ENCODE data around the gene NRXN3. TPM values are rescaled to one million over a fixed set of nuclear protein-coding genes. Genes with fewer than 3 reads are reported as not detected.
"Not testable (repeated sequence)": the region's sequence is repeated elsewhere in the genome, so short reads cannot be mapped to it uniquely, and the experiment has no call there.

The NRXN3 gene
- total RNA-seq, 1 experiment from 2014 or later: not detected

DNA sequence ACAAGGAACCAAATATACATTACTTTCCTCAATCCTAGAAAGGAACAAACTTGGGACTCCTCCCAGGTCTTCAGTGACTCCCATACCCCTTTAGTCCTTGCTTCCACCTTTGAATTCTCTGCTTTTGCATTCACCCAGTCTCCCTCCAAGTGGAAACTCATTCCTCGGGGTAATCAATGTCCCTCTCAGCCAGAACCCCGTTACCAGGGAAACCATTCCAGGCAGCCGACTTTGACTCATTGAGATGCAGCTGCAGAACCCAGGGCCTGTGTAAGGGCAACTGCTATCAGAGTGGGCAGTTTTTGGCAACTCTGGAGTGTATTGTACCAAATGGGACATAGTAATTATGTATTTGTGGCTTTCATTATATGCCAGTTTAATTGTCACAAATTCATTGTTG lies 186.2 kb downstream of the NRXN3 start:
- DNase-seq (ENCODE audit: low spot score): peak; percentile 5
- in situ Hi-C loops (cut with HindIII; ENCODE audit: low sequenced_read_pairs): no loop called here

- in situ Hi-C loops (cut with HindIII; ENCODE audit: low sequenced_read_pairs): no loop called here
- DNase-seq (ENCODE audit: low spot score): peak; percentile 20
Measured at GRCh38 chr14:78358591-78358990, 188.4 kb downstream of the NRXN3 start.

DNA sequence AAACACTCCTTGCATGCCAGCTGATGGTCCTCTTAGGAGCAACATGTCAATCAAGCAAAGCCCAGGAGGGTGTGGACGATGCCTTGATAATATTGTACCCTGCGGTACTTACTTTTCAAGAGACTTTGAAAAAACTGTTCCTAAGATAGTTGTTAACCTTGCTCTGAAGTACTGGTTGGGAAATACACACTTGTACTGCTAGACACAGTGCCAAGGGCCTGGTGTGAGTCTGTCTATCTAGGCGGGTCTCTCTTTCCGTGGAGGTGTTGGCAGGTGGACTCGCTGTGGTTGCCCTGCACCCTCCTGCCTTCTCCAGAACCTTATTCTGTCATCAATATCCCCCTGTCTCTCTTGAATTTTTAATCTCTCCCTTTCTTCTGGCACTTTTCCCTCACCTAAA lies 189.4 kb downstream of the NRXN3 start:
- in situ Hi-C loops (cut with HindIII; ENCODE audit: low sequenced_read_pairs): no loop called here
- DNase-seq (ENCODE audit: low spot score): no peak

DNA sequence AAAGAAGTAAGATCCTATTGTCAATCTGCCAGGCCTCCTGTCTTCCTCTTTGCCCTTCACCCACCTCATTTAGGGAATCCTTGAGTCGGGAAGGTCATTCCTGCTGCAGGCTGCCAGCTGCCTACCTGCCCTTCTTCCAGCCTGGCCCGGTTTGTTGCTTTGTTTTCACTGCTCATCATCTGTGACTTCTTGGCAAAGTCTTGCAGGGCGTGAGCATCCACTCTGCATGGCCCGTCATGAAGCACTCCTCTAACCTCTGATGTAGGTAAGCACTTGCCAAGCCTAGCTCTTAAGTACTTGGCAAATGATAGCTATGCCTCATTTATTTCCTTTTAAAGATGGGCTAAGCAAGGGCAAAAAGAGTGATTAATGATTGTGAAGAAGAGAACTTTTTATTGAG lies 192.8 kb downstream of the NRXN3 start:
- no peak for DNase-seq (ENCODE audit: low spot score)
- in situ Hi-C loops (cut with HindIII; ENCODE audit: low sequenced_read_pairs): no loop called here

GRCh38 chr14:78367355-78367754 lies 197.2 kb downstream of the NRXN3 start:
- in situ Hi-C loops (cut with HindIII; ENCODE audit: low sequenced_read_pairs): no loop called here
- no peak for DNase-seq (ENCODE audit: low spot score)

- in situ Hi-C loops (cut with HindIII; ENCODE audit: low sequenced_read_pairs): no loop called here
- DNase-seq (ENCODE audit: low spot score): no peak
Measured at GRCh38 chr14:78383060-78383459, 212.9 kb downstream of the NRXN3 start.

DNA sequence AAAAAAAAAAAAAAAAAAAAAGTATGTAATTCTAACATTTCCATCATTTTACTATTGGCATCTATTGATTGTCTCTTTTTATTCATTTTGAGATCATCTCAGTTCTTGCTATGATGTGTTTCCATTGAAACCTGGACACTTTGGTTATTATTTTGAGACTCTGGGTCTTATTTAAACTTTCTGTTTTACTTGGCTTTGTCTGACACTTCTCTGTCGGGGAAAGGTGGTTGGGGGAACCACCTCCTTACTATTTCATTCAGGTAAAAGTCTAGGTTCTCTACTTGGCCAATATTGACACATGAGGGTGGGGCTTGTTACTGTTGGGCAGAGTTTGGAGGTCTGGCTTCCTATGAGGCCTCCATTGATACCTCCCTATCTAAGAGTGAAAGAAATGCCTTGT lies 228.0 kb downstream of the NRXN3 start:
- in situ Hi-C loops (cut with HindIII; ENCODE audit: low sequenced_read_pairs): no loop called here
- DNase-seq (ENCODE audit: low spot score): no peak

DNA sequence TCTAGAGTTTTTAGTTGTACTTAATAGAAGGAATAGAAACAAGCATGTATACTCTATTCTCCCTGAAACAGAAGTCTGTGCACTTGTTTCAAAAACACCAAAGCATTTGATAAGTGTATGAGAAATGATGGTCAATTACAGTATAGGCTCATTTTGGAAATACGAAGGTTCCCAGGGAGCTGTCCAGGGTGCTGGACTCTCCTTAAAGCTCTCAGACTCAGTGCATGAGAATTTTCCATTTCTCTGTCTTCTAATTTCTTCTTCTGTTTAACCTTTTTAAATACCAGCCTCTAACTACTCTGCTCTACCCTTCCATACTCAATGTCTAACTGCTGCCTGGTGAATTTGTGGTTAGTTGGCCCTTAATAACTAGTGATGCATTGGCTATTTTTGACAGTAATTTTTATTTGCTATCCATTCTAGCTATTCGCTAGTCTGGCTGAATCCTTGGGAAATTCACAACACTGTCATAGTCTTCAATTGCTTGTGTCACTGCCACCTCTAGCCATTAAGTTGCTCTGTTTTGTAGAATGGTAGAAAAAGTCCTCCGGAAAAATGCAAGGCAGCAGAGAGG lies 229.2 kb downstream of the NRXN3 start:
- in situ Hi-C loops (cut with HindIII; ENCODE audit: low sequenced_read_pairs): no loop called here
- no peak for DNase-seq (ENCODE audit: low spot score)

- DNase-seq (ENCODE audit: low spot score): no peak
- in situ Hi-C loops (cut with HindIII; ENCODE audit: low sequenced_read_pairs): no loop called here
Measured at GRCh38 chr14:78401866-78402265, 231.7 kb downstream of the NRXN3 start.

- in situ Hi-C loops (cut with HindIII; ENCODE audit: low sequenced_read_pairs): no loop called here
- DNase-seq (ENCODE audit: low spot score): no peak
Measured at GRCh38 chr14:78403278-78403815, 233.2 kb downstream of the NRXN3 start.

DNA sequence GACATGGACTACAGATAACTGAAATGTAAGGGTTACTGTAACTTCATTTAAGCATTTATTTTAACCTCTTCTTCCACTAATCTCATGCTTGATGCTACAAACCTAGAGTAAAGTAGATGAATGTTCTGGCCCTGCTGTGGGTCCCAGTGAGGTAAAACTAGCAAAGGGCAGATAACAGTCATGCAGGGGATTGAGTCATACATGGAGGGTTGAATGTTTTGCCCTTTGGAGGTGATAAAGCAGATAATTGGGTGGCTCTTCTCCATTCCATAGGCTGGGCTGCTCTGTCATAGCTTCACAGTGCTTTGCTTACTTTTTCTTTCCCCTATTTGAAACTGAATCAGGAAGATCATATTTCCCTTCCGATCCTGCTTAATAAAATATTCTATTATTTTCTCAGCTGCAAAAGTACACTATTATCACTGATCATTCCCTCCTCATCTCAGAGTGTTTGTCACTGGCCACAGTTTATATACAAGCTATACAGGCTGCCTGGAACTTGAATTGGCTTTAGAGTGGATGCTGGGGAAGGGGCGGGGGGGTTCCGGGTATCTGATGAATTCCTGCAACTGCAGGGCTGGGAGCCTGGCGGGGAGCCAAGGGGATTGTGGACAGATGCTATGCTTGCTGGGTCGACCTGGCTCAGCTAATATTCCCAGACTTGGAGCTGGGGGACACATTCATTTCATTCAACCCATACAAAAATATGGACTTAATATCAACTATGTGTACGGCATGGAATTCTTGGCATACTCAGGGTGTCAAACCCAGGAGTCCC lies 235.1 kb downstream of the NRXN3 start:
- DNase-seq (ENCODE audit: low spot score): no peak
- in situ Hi-C loops (cut with HindIII; ENCODE audit: low sequenced_read_pairs): no loop called here

DNA sequence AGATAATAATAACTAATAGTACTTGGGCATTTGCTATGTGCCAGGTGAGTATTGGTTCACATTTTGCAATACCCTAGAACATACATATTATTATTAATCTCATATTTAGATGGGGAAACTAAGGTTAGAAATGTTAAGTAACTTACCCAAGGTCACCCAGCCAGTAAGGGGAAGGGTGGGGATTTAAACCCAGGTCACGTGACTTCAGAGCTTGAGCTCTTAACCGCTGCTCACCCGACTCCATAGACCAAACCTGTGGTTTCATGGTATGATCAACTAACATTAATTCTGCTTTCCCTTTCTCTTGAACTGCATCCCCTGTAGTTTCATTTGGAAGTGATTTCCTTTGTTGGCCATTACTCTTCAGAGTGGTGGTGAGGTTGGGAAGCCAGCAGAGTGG lies 242.3 kb downstream of the NRXN3 start:
- no peak for DNase-seq (ENCODE audit: low spot score)
- in situ Hi-C loops (cut with HindIII; ENCODE audit: low sequenced_read_pairs): no loop called here

GRCh38 chr14:78414172-78414571 lies 244.0 kb downstream of the NRXN3 start:
- no peak for DNase-seq (ENCODE audit: low spot score)
- in situ Hi-C loops (cut with HindIII; ENCODE audit: low sequenced_read_pairs): no loop called here

GRCh38 chr14:78417532-78417931 lies 247.4 kb downstream of the NRXN3 start:
- no peak for DNase-seq (ENCODE audit: low spot score)
- in situ Hi-C loops (cut with HindIII; ENCODE audit: low sequenced_read_pairs): no loop called here

DNA sequence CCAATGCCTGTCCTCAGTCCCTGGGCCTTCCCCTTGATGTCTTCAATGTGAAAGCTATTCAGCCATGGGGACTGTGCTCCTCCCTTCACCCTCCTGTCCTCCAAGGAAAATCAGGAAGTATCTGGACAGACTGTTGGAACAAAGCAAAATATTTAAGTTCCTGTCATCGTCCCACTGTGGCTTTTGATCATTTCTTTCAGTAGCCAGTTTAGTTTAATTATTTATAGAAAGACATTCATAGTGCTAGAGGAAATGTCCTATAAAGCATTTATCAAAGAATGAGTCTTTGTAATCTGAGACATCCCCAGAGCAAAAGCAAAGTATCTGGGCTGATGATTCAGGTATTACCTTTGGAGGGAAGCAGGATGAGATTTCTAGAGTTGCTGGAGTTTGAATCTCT lies 254.1 kb downstream of the NRXN3 start:
- in situ Hi-C loops (cut with HindIII; ENCODE audit: low sequenced_read_pairs): no loop called here
- no peak for DNase-seq (ENCODE audit: low spot score)

GRCh38 chr14:78425330-78425729 lies 255.2 kb downstream of the NRXN3 start:
- DNase-seq (ENCODE audit: low spot score): no peak
- in situ Hi-C loops (cut with HindIII; ENCODE audit: low sequenced_read_pairs): no loop called here

DNA sequence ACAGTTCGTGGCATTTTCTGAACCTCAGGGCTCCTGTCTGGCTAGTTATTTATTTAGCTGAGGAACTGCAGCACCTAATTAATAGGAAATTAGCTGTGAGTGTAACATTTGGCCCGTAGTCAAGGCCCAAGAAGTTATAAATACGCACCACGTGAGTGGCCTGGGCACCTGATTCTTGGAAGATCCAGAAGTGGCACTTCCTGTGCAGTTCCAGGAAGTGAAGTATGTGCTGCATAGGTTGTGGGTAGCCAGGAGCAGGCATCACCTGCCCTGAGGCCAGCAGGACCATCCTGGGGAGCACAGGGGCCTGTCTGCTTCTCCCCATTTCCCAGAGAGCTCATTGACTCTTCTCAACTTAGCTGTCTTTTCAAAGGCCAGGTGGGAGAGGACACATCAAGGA lies 255.6 kb downstream of the NRXN3 start:
- DNase-seq (ENCODE audit: low spot score): no peak
- in situ Hi-C loops (cut with HindIII; ENCODE audit: low sequenced_read_pairs): no loop called here

GRCh38 chr14:78432046-78432445 lies 261.9 kb downstream of the NRXN3 start:
- no peak for DNase-seq (ENCODE audit: low spot score)
- in situ Hi-C loops (cut with HindIII; ENCODE audit: low sequenced_read_pairs): no loop called here

DNA sequence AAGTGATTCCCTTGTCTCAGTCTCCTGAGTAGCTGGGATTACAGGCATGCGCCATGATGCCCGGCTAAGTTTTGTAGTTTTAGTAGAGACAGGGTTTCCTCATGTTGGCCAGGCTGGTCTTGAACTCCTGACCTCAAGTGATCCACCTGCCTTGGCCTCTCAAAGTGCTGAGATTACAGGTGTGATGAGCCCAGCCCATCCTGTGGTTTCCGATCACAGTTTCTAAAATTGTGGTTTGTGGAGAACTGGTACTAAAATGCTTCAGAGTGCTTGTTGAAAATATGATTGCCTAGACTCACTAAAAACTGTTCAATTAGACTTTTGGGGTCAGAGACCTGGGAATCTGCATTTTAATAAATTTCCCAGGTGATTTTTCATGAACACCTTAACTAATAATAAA lies 267.3 kb downstream of the NRXN3 start:
- in situ Hi-C loops (cut with HindIII; ENCODE audit: low sequenced_read_pairs); DNase-seq (ENCODE audit: low spot score): not testable (repeated sequence)

GRCh38 chr14:78440356-78440894 lies 270.3 kb downstream of the NRXN3 start:
- in situ Hi-C loops (cut with HindIII; ENCODE audit: low sequenced_read_pairs): no loop called here
- no peak for DNase-seq (ENCODE audit: low spot score)

DNA sequence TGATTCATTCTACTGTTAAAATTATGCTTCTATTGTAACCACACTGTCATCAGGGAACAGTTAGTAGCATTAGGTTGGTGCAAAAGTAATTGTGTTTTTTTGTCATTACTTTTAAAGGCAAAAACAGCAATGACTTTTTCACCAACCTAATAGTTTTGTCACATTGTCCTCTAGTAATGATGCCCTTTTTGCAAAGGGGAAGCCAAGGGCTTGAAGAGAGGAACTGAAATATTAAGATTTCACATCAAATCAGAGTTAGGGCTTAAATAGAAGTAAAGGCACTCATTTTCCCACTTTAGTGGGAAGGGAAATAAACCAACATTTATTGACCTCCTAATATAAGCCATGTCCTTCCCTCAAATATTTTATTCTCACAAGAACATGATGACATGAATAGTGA lies 273.7 kb downstream of the NRXN3 start:
- DNase-seq (ENCODE audit: low spot score): no peak
- in situ Hi-C loops (cut with HindIII; ENCODE audit: low sequenced_read_pairs): no loop called here

Data from G401 (cell line).